GM19395 (cell line): ENCODE results near the gene MUC22.
"Not testable (repeated sequence)": the region's sequence is repeated elsewhere in the genome, so short reads cannot be mapped to it uniquely, and the experiment has no call there.

Source experiments
- ATAC-seq: cut with Tn5 transposase; IDR thresholded peaks from one replicate; pipeline ENCODE4 v1.9.1; 2021; ENCODE audit warnings: mild to moderate bottlenecking, moderate library complexity; ENCODE audit not compliant: unreplicated experiment

Gene MUC22

DNA sequence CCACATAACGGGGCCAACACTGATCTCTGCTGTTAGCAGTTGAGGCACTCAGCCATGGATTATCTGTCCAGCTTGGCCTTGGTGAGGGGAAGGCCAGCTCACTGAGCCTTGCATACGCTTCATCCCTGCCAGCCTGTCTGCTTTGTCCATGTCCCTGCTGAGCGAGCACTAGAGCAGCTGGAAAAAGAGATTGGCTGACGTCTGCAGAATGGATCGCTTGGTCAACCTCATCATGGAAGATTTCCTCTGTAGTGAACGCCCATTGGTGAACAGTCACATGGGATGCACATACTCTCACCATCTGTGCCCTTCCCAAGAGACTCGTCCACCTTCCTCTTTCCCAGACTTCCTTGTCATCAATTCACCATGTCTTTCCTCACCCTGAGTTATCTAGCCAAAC lies 26.9 kb downstream of the MUC22 start:
- ATAC-seq = no peak

DNA sequence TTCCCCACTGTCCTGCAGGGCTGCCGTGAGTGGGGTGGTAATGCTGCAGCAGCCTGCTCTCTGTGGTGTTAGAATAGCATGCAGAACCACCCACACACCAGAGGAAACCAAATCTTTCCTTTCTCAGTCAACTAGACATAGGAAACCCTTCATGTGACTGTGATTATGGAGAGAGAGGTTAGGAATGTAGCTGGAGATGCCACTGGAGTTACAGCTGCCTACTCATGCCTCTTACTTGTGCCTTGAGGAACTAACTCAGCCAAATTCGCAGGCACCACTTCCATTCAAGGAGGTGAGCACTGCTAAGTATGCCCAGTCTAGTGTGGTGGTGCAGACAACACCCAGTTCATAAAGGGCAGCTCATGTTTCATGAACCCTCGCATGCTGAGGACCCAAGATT lies 27.4 kb downstream of the MUC22 start:
- ATAC-seq = no peak

DNA sequence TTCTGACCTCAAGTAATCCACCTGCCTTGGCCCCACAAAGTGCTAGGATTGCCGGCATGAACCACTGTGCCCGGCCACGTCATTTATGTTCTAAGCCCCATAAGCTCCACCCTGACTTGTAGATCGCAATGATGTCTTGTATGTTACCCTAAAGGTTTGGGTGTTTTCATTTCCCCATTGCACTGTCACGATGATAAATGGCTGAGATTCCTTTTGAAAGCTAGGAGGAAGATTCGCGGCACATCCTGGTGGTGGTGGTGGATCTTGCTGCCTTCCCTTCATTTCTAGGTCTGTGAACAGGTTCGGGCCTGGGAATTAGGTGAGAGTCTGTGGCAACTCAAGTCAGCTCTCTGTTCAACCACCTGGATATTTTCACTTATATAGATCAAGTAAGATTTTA lies 28.3 kb downstream of the MUC22 start:
- ATAC-seq = no peak

DNA sequence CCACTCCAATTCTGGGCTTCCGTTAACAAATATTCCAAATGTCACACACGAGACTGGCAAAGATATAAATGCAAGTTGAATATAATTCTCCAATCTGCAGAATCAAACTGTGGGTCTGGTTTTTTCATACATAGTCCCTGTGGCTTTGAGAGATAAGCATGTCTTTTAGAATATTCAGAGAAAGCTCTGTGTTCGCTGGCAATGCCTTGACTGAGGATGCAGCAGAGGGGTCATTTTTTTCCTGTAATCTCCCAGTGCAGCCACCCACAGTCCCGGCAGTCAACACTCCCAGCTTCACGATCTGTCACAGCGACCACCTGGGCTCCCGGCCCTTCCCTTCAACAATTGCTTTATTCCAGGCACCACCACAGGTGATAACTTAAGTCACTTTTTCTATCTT lies 30.5 kb downstream of the MUC22 start:
- no peak for ATAC-seq

DNA sequence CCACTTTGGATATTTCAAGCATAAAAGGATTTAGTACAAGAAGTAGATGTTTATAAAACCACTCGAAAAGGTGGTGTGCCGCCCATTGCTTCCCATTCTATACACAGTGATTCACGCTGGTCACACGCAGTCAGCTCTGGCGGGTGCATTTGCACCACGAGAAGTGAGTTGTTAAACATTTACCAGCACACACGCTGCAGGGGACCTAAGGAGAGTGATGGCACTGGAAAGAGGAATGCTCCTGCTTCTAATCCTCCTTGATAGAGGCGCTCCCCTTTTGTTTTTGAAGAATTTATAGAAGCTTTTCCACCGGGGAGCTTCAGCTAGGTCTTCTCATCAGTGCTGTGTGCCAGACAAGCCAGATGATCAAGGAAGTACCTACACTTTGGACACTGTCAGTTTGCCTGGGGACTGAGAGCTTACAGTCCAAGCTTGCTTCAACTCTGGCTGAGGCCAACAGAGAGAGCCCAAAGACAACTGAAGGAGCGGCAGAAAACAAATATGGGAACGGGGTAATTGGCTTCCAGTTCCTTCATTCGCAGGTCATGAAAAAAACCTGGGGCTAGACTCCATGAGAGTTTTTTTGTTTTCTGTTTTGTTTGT lies 31.2 kb downstream of the MUC22 start:
- no peak for ATAC-seq

DNA sequence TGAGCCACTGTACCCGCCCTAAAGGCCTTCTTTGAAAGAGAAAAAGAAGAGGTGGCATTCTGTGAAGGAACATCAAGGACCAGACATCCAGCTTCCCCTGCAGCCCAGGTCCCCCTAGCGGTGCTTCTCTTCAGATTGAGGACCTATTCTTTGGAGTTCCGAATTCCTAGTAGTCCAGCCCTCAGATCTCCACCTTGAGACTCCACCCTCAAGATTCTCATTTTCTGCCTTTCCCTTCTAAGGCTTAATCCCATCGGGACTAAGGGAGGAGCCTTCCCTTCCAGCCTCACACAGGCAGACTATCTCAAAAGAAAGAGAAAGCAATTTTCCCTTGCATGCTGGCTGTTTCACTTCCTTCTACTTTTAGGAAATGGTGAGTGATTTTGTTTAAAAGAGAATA lies 32.5 kb downstream of the MUC22 start:
- no peak for ATAC-seq

DNA sequence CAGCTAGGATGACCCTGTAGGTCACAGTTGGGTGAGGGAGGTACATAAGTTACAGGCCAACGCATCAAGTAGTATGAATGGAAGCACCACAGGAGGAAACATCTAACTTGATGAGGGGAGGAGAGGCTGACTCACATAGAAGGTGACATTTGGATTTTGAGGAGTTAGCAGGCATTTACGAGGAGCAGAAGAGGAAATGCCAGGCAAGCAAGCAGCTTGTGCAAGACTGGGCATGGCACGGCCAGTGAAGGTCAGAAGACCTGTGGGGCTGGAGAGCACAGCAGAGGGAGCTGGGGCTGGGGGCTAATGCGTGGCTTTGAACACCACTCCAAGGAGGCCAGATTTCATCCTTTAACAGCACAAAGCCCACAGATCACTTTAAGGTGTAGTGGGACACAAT lies 37.8 kb downstream of the MUC22 start:
- no peak for ATAC-seq

DNA sequence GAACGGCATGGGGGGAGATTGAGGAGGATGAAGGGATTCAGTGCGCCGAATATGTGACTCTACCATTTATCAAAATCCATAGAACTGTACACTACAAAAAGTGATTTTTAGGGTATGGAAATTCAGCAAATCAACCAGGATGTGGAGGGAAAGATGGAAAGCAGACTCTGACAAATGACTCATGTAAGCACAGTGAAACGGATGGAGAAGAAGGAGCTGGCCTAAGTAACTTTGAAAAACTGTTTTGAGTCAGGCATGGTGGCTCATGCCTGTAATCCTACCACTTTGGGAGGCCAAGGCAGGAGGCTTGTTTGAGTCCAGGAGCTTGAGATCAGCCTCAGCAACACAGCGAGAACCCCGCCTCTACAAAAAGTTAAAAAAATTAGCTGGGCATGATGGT lies 39.2 kb downstream of the MUC22 start:
- ATAC-seq = no peak

DNA sequence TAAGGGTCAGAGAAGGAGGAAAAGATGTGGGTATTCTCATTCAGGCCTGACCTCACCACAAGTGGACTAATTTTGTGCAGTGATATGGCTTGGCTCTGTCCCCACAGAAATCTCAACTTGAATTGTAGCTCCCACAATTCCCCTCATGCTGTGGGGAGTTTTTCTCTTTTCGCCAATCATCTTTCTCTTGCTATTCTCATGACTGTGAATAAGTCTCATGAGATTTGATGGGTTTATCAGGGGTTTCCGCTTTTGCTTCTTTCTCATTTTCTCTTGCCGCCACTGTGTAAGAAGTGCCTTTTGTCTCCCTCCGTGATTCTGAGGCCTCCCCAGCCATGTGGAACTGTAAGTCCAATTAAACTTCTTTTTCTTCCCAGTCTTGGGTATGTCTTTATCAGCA lies 42.9 kb downstream of the MUC22 start:
- ATAC-seq = not testable (repeated sequence)

DNA sequence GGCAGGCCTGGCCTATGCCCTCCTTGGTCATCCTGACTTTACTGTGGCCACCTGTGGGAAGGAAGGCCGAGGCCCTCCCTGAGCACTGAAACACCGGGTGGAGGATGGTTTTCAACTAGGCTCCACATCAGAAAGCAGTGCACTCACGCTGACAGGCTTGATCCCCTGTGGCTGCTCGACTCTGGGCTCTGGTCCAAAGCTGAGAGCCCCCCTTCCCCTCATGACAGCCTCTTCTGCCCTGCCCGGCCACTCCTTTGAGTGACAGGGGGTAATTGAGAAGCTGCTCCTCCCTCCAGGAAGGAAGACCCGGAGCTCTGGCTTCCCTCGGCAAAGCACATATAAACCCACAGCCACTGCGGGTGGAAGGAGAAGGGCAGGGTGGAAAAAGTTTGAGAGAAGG lies 43.6 kb downstream of the MUC22 start:
- ATAC-seq = no peak

DNA sequence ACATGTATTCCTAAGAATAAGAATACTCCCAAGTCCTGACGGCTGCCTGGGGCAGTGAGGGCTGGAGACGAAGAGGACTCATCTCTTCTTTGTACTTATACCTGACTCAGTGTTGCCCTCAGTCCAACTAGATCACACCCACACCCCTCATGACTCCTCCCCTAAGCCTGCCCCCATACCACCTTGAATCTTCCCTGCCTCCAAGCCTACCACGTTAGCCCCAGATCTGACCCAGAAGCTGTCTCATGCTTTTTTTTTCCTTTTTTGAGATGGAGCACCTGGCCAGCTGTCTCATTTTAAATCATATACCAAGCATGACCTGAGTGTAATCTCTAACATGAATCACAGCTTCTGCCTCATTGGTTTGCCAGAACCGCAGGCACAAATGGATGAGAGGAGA lies 45.2 kb downstream of the MUC22 start:
- ATAC-seq = no peak

DNA sequence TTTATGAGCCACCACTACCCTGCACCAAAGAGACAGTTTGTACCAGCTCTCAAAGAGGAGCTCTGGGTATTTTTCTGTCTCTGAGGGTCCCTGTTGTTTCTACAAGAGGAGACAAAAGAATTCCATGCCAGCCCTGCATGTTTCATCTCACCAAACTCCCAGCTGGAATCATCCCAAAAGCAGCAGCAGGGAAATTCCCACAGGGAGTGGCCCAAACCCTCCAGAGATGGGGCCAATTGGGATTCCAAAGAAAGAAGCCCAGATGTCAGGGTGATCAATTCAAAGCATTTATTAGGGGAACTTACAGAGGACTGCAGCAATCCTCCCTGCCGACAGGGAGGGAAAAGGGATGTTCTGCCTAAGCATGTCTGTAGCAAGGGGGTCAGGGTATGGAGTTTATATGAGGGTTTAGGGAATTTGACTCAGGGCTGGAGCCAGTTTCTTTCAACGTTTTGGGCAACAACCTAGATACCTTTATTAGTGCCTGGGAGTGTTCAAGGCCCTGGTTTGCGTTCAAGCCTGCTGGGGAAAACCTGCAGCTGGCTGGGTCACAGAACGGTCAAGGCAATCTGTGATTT lies 47.2 kb downstream of the MUC22 start:
- ATAC-seq = no peak

DNA sequence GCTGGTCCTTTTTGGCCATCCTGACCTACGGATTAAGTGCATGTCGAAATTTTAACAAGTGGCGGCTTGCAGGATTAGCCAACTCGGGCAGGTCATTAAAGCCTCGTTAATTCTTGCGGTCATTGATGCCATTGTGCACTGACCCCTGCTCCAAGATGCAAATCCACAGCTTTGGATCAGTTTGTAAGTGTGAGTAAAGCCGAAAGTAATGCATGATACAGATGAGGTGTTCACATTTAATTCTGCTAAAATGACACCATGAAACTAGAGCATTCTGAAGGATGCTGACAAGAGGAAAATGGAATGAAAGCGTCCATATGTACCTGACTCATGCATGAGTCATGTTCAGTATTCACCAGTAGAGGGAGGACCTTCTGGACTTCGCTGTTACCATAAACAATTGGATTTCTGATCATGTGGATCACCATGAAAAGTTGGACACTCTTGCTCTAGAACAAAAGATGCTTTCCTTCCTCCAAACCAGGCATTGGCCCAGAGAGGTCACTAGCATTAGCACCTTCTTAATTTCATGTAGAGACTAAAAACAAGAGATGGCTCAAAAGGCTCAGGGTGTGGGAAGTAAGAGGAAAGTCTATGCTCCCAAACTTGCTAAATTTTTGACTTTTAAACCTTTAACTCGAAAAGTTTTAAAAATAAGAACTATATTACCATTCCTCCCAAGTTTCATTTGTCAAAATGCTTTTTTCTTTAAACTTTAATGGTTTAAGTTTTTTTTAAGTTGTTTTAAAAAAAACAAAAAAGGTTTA lies 48.0 kb downstream of the MUC22 start:
- no peak for ATAC-seq

DNA sequence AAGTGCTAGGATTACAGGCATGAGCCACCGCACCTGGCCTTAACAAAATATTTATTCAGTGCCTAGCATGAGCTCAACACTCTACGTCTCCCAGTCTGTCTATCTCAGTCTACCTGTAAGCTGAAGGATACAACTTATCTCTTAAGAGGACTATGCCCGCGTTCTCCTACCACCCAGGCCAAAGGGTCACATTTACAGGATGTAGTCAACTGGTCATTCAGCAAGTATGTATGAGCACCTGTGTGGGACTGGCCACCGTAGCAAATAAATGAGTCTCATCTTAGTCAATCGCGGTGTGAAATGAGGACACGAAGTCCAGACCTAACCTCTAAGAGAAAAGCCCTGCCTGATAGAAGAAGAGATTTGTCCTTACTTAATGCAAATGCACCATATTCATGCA lies 49.9 kb downstream of the MUC22 start:
- no peak for ATAC-seq

DNA sequence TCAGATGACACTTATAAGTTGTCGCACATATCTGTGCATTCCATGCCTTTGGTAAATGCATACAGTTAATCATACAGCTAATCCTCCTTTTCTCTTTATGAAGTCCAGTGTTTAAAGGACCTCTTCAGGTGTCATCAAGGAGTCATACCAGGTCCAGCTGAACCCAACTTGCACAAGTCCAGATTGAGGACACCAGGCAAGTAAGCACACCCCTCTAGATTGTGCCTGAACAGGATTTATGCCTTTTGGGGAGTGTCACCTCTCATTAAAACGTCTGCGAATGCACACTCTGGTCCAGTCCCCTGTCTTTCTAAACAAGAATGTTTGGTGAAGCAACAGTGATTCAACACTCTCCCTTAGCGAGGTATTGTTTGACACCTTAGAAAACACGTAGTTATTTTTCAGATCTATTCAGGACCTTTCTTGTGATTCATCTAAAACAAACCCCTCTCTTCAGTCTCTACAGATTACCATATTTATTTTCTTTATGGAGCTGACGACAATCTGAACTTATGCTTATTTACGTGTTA lies 53.7 kb downstream of the MUC22 start:
- no peak for ATAC-seq

DNA sequence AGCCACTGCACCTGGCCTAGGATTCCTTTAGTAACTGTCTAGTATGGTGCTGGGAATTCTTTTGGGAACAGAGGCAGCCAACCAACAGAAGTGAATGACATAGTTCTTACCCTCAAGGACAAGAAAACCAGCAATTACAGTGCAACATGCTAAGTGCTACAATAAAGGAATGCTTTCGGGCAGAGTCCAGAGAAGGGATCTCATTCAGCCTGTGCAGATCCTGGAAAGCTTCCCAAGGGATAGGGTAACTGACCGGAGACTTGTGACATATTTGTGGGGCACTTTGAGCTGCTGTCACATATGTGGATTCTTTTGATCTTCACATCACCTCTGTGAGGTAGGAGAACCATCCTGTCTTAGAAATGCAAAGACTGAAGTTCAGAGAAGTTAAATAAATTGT lies 55.3 kb downstream of the MUC22 start:
- no peak for ATAC-seq

DNA sequence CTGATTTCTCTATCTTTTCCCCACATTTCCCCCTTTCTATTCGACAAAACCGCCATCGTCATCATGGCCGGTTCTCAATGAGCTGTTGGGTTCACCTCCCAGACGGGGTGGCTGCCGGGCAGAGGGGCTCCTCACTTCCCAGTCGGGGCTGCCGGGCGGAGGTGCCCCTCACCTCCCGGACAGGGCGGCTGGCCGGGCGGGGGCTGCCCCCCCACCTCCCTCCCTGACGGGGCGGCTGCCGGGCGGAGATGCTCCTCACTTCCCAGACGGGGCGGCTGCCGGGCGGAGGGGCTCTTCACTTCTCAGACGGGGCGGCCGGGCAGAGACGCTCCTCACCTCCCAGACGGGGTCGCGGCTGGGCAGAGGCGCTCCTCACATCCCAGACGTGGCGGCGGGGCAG lies 56.8 kb downstream of the MUC22 start:
- not testable (repeated sequence) for ATAC-seq

DNA sequence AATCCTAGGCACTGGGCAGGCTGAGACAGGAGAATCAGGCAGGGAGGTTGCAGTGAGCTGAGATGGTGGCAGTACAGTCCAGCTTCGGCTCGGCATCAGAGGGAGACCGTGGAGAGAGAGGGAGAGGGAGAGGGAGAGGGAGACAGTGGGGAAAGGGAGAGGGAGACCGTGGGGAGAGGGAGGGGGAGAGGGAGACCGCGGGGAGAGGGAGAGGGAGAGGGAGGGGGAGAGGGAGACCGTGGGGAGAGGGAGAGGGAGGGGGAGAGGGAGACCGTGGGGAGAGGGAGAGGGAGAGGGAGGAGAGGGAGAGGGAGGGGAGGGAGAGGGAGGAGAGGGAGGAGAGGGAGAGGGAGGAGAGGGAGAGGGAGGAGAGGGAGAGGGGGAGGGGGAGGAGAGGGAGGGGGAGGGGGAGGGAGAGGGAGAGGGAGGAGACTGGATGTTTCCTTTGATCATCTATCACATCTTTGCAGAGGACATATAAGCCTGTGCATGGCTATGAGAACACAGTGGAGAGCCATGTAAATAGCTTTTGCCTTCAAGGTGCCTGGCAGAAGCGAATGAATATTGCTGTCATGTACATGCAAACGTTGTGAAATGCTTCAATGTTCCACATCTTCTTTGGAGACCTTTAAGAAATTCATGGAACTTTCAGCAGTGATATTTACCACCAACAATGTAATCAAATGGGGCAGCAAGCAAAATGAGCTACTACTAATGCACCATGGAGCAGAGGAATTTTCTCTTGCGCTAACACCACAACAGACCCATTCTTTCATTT lies 57.8 kb downstream of the MUC22 start:
- not testable (repeated sequence) for ATAC-seq

DNA sequence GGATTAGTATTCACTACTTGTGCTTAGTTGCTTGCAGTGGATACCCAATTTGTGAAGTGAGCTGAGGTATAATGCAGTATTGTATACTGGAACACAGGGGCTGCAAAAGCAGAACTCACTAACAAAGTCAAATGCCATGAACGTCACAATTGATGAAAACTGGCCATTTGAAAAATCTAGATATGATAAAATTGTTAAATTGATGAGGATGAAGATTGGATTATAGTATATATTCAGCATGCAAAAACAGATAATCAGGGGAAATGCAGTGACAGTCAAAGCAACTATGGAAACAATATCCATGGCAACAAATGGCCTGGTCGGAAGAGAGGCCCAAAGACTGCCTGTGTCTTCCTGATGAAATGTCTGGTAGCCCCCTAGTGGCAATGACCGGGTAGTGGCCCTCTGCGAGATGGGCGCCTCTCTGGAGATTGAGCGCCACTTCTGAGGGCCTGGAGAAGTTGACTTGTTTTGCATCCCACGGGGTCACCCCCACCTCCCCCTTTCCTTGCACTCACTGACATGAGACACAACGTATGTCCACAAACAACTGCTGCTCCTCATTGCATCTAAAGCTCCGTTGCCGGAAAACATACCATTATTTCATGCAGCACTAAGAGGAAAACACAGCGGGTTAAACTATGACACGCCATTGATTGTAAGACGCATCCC lies 58.5 kb downstream of the MUC22 start:
- no peak for ATAC-seq

DNA sequence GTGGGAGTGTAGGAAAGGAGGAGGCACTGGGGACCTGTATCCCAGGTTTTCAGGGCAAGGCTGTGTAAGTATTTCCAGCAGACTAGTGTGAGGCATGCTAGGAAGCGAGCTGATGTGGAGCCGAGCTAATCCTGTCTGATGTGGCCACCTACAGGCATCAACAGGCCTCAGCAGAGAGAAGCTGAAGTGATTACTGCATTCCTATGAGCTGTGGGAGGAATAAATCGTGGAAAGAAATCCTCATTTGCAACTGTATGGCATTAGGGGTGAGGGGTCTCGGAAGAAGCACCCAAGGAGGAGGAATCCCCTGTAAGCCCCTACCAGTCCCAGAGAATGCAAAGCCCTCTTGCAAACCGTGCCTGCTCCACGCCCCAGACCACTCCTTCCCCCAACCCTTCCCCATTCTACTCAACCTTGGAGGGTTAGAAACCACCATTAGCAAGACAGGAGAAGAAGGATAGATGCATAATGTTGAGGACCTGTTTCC lies 60.5 kb downstream of the MUC22 start:
- no peak for ATAC-seq

DNA sequence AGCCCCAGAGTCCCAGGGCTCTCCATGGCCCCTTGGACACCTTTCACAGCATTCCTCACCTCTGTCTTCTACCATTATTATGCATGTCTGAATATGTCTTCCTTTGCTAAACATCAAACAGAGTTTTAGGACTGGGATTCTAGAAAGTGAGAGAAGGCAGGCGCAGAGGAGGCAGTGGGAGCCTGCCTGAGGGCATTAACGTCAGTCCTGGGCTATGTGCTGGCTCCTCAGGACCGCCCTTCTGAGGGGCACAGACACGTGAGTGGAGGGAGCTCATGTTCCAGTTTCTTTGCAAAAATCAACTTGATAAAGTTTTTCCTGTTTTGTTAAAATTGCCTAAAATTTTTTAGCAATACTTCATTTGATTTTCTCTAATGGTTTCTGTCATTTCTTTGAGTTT lies 64.1 kb downstream of the MUC22 start:
- no peak for ATAC-seq
